H9 (cell line): ENCODE measurements around the gene CLCN5. TPM values are rescaled to one million over a fixed set of nuclear protein-coding genes. Genes with fewer than 3 reads are reported as not detected.

ENCODE experiments used
- DNase-seq: peaks from one replicate; pipeline ENCODE4 v3.0.0-alpha.2; 2017
- H2AFZ ChIP-seq: one replicate; pipeline ENCODE4 v1.6.1; 2013; ENCODE audit warnings: mild to moderate bottlenecking, low read length, control low read depth, moderate library complexity
- H2AK5ac ChIP-seq: 2 replicates; pipeline ENCODE4 v1.6.1; 2013; ENCODE audit warnings: low read length, control low read depth, mixed read lengths; ENCODE audit not compliant: insufficient read length
- H2BK120ac ChIP-seq: one replicate; pipeline ENCODE4 v1.6.1; 2013; ENCODE audit warnings: low read depth, mild to moderate bottlenecking, low read length, control low read depth, inconsistent platforms; ENCODE audit not compliant: poor library complexity, severe bottlenecking
- H2BK12ac ChIP-seq: 2 replicates; pipeline ENCODE4 v1.6.1; 2013; ENCODE audit warnings: low read length, control low read depth, mixed read lengths, low read depth; ENCODE audit not compliant: insufficient read length
- H2BK15ac ChIP-seq: 2 replicates; pipeline ENCODE4 v1.6.1; 2013; ENCODE audit warnings: low read depth, low read length, control low read depth
- H2BK20ac ChIP-seq: one replicate; pipeline ENCODE4 v1.6.1; 2013; ENCODE audit warnings: low read depth, mild to moderate bottlenecking, low read length, control low read depth, inconsistent platforms; ENCODE audit not compliant: poor library complexity, severe bottlenecking
- H2BK5ac ChIP-seq: 2 replicates; pipeline ENCODE4 v1.6.1; 2013; ENCODE audit warnings: low read length, control low read depth, mixed read lengths; ENCODE audit not compliant: insufficient read length
- H3K14ac ChIP-seq: 2 replicates; pipeline ENCODE4 v1.6.1; 2013; ENCODE audit warnings: low read length, control low read depth; ENCODE audit not compliant: insufficient read depth
- H3K18ac ChIP-seq: 2 replicates; pipeline ENCODE4 v1.6.1; 2013; ENCODE audit warnings: low read depth, mild to moderate bottlenecking, mixed read lengths, low read length, control low read depth; ENCODE audit not compliant: insufficient read length
- H3K23ac ChIP-seq: 2 replicates; pipeline ENCODE4 v1.6.1; 2013; ENCODE audit warnings: low read length, control low read depth, mixed read lengths, low read depth; ENCODE audit not compliant: insufficient read length
- H3K23me2 ChIP-seq: 2 replicates; pipeline ENCODE4 v1.6.1; 2013; ENCODE audit warnings: low read depth, mild to moderate bottlenecking, mixed read lengths, low read length, control low read depth; ENCODE audit not compliant: insufficient read length, poor library complexity, severe bottlenecking
- H3K27ac ChIP-seq: 2 replicates; pipeline ENCODE4 v1.5.1; 2013; ENCODE audit warnings: low read length, control low read depth, mixed read lengths, low read depth; ENCODE audit not compliant: insufficient read length
- H3K27me3 ChIP-seq: 2 replicates; pipeline ENCODE4 v1.6.1; 2013; ENCODE audit warnings: low read length, control low read depth, inconsistent platforms; ENCODE audit not compliant: insufficient read depth
- H3K4ac ChIP-seq: 2 replicates; pipeline ENCODE4 v1.6.1; 2013; ENCODE audit warnings: low read depth, mild to moderate bottlenecking, control low read depth, inconsistent platforms, low read length, moderate library complexity
- H3K4me1 ChIP-seq: 2 replicates; pipeline ENCODE4 v1.6.1; 2013; ENCODE audit warnings: low read length, control low read depth, inconsistent platforms; ENCODE audit not compliant: insufficient read depth
- H3K4me2 ChIP-seq: 2 replicates; pipeline ENCODE4 v1.6.1; 2013; ENCODE audit warnings: low read length, control low read depth, mixed read lengths; ENCODE audit not compliant: insufficient read length, insufficient read depth
- H3K56ac ChIP-seq: 2 replicates; pipeline ENCODE4 v1.6.1; 2013; ENCODE audit warnings: low read depth, mild to moderate bottlenecking, mixed read lengths, low read length, control low read depth; ENCODE audit not compliant: insufficient read length
- H3K79me1 ChIP-seq: 2 replicates; pipeline ENCODE4 v1.6.1; 2013; ENCODE audit warnings: low read depth, mild to moderate bottlenecking, moderate library complexity, low read length, control low read depth, inconsistent platforms; ENCODE audit not compliant: insufficient read depth, poor library complexity, severe bottlenecking
- H3K79me2 ChIP-seq: 2 replicates; pipeline ENCODE4 v1.6.1; 2013; ENCODE audit warnings: low read length, control low read depth, inconsistent platforms; ENCODE audit not compliant: insufficient read depth
- H3K9ac ChIP-seq: 2 replicates; pipeline ENCODE4 v1.6.1; 2013; ENCODE audit warnings: low read length, control low read depth, mixed read lengths; ENCODE audit not compliant: insufficient read length; ENCODE audit errors: extremely low read depth
- H3K9me3 ChIP-seq: one replicate; pipeline ENCODE4 v1.6.1; 2013; ENCODE audit warnings: low read depth, low read length, inconsistent platforms; ENCODE audit not compliant: control insufficient read depth
- H3T11ph ChIP-seq: one replicate; pipeline ENCODE4 v1.6.1; 2013; ENCODE audit warnings: mild to moderate bottlenecking, low read length, control low read depth, inconsistent platforms
- H4K20me1 ChIP-seq: one replicate; pipeline ENCODE4 v1.6.1; 2013; ENCODE audit not compliant: control insufficient read depth, insufficient read length, insufficient read depth
- H4K5ac ChIP-seq: 2 replicates; pipeline ENCODE4 v1.6.1; 2013; ENCODE audit warnings: low read depth, mild to moderate bottlenecking, mixed read lengths, low read length, control low read depth; ENCODE audit not compliant: insufficient read length
- H4K8ac ChIP-seq: replicated peaks from 2 replicates; pipeline ENCODE4 v1.6.1; 2013; ENCODE audit warnings: low read length, control low read depth, mixed read lengths, low read depth; ENCODE audit not compliant: insufficient read length
- H4K91ac ChIP-seq: 2 replicates; pipeline ENCODE4 v1.6.1; 2013; ENCODE audit warnings: low read depth, mild to moderate bottlenecking, moderate library complexity, mixed read lengths, low read length, control low read depth; ENCODE audit not compliant: insufficient read length
- H3K27ac Mint-ChIP-seq, 3 experiments: 2 replicates in 2 of 3; 3 replicates in 1 of 3; pipeline ENCODE4 v1.8.0; 2020 to 2021; ENCODE audit warnings: mixed read lengths in 3 of 3, mild to moderate bottlenecking in 1 of 3, moderate library complexity in 1 of 3
- H3K27me3 Mint-ChIP-seq: 2 replicates; pipeline ENCODE4 v1.8.0; 2021; ENCODE audit warnings: low read depth, mild to moderate bottlenecking, moderate library complexity, mixed read lengths
- H3K36me3 Mint-ChIP-seq, 3 experiments: 2 replicates in 2 of 3; 3 replicates in 1 of 3; pipeline ENCODE4 v1.8.0; 2020 to 2021; ENCODE audit warnings: low read depth in 3 of 3, mixed read lengths in 3 of 3; ENCODE audit not compliant: insufficient read depth in 1 of 3
- H3K4me1 Mint-ChIP-seq, 2 experiments: 2 replicates each; pipeline ENCODE4 v1.8.0; 2020; ENCODE audit warnings: mixed read lengths in 2 of 2
- H3K4me3 Mint-ChIP-seq, 2 experiments: 2 replicates in 1 of 2; 3 replicates in 1 of 2; pipeline ENCODE4 v1.8.0; 2020 to 2021; ENCODE audit warnings: mild to moderate bottlenecking in 2 of 2, mixed read lengths in 2 of 2, moderate library complexity in 1 of 2
- H3K9me3 Mint-ChIP-seq, 2 experiments: 2 replicates in 1 of 2; 3 replicates in 1 of 2; pipeline ENCODE4 v1.8.0; 2020; ENCODE audit warnings: mild to moderate bottlenecking in 2 of 2, mixed read lengths in 2 of 2, moderate library complexity in 1 of 2
- whole genome bisulfite sequencing: extraction: QIAGEN DNeasy Blood & Tissue Kit; methylation state at CpG from one replicate; pipeline ENCODE4 v1.1.7; 2013; ENCODE audit warnings: missing lambda C conversion rate, low lambda C conversion rate, mixed read lengths; ENCODE audit not compliant: insufficient read length; ENCODE audit errors: extremely low coverage; 5-methylcytosine and 5-hydroxymethylcytosine counted together
- total RNA-seq: library from RNA; stranded (reverse); gene quantifications from 2 replicates; pipeline ENCODE4 v1.2.1, GENCODE V29; 2021
- TF ChIP-seq, protein P1 (sequence below): fragments of 200-600 bp; sonication (generic); conservative IDR thresholded peaks from 3 replicates; pipeline ENCODE4 v1.8.0; 2021; ENCODE audit warnings: antibody characterized with exemption, mild to moderate bottlenecking

Gene CLCN5
- total RNA-seq, 1 experiment from 2014 or later: 5.9 TPM

- no peaks in the 10 kb centered on the region for H3K27me3 ChIP-seq
- H2BK15ac ChIP-seq: no peak overlapping the region
- peaks cover 8% of the 10 kb centered on the region for H3K9me3 ChIP-seq
- no peak overlapping the region for H2AFZ ChIP-seq
- H3K9ac ChIP-seq: no peak overlapping the region
- no peak overlapping the region for H3K18ac ChIP-seq
- no peak overlapping the region for H2BK12ac ChIP-seq
- H3T11ph ChIP-seq: no peak overlapping the region
- Mint-ChIP-seq H3K27ac (no peak overlapping the region), H3K9me3 (peaks cover 46 to 48% of the 10 kb centered on the region in 2 experiments), H3K4me3 (no peak overlapping the region), H3K27me3 (no peaks in the 10 kb centered on the region; the same call in 1 of the 2 replicates), H3K4me1 (no peaks in the 10 kb centered on the region), H3K36me3 (no peaks in the 10 kb centered on the region)
- H2BK5ac ChIP-seq: no peak overlapping the region
- H3K79me2 ChIP-seq: no peaks in the 10 kb centered on the region
- no peak overlapping the region for H3K4ac ChIP-seq
- H4K5ac ChIP-seq: no peak overlapping the region
- no CpG with 5 or more reads among the region's 3 CpGs for WGBS
- no peak overlapping the region for H3K56ac ChIP-seq
- H2AK5ac ChIP-seq: no peak overlapping the region
- no peak overlapping the region for H3K27ac ChIP-seq
- DNase-seq: no peak
- no peak overlapping the region for H3K4me2 ChIP-seq
- no peaks in the 10 kb centered on the region for H4K20me1 ChIP-seq
- H3K4me1 ChIP-seq: no peaks in the 10 kb centered on the region
- no peak overlapping the region for H3K14ac ChIP-seq
- no peak overlapping the region for H2BK120ac ChIP-seq
- TF ChIP-seq, protein P1, sequence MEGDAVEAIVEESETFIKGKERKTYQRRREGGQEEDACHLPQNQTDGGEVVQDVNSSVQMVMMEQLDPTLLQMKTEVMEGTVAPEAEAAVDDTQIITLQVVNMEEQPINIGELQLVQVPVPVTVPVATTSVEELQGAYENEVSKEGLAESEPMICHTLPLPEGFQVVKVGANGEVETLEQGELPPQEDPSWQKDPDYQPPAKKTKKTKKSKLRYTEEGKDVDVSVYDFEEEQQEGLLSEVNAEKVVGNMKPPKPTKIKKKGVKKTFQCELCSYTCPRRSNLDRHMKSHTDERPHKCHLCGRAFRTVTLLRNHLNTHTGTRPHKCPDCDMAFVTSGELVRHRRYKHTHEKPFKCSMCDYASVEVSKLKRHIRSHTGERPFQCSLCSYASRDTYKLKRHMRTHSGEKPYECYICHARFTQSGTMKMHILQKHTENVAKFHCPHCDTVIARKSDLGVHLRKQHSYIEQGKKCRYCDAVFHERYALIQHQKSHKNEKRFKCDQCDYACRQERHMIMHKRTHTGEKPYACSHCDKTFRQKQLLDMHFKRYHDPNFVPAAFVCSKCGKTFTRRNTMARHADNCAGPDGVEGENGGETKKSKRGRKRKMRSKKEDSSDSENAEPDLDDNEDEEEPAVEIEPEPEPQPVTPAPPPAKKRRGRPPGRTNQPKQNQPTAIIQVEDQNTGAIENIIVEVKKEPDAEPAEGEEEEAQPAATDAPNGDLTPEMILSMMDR: no peak
- no peaks in the 10 kb centered on the region for H3K79me1 ChIP-seq
- no peak overlapping the region for H4K91ac ChIP-seq
- no peaks in the 10 kb centered on the region for H3K23me2 ChIP-seq
- H4K8ac ChIP-seq: no peak overlapping the region
- no peak overlapping the region for H3K23ac ChIP-seq
- no peak overlapping the region for H2BK20ac ChIP-seq
Observed at GRCh38 chrX:49934729-49935128, 12.3 kb downstream of the CLCN5 start.
